ENCODE data around the gene TMEM238. TPM values are rescaled to one million over a fixed set of nuclear protein-coding genes. Genes with fewer than 3 reads are reported as not detected.
A peak's percentile ranks its signal among the peaks of the same experiment; 100 is the strongest.

TMEM238 gene
- total RNA-seq (2011; cell fraction: chromatin; rRNA removed; ENCODE audit: low replicate concordance) = not detected in 2 replicates
- 0.53 and 1.5 TPM in 2 replicates for total RNA-seq (2011; cell fraction: nucleolus; rRNA removed)
- total RNA-seq (2011; cell fraction: nucleoplasm; rRNA removed) = not detected in 2 replicates
- total RNA-seq (2014; rRNA removed) = 3.6 and 3.7 TPM in 2 replicates
- total RNA-seq (2014; rRNA removed; fragmentation: Illumina TruSeq; extraction: Trizol) = 0.18 TPM in 1 of 2 replicates, not detected in the other
- total RNA-seq (2015; rRNA removed; fragmentation: Illumina TruSeq; extraction: Trizol) = 0.18 and 0.38 TPM in 2 replicates
- total RNA-seq (2021) = 4.3 and 5.1 TPM in 2 replicates
- 0.18 TPM in 1 of 2 replicates, not detected in the other for polyA plus RNA-seq (2011; rRNA removed)
- 0.21 and 3.5 TPM in 2 replicates for polyA plus RNA-seq (2011; cell fraction: cytosol; rRNA removed)
- polyA plus RNA-seq (2011; cell fraction: nucleus; rRNA removed) = 0.67 TPM in 1 of 2 replicates, not detected in the other
- polyA plus RNA-seq (2012) = 1.4 and 1.7 TPM in 2 replicates
- polyA plus RNA-seq (2014; fragmentation: Illumina TruSeq; extraction: Trizol) = not detected in 2 replicates
- not detected for polyA plus RNA-seq (2014; fragmentation: Nextera tagmentation; extraction: Ambion mirVana)
- polyA plus RNA-seq (2014; rRNA removed) = 1.3 and 2.1 TPM in 2 replicates
- polyA minus RNA-seq (2011; rRNA and poly(A)+ RNA removed) = not detected in 2 replicates
- not detected in 2 replicates for polyA minus RNA-seq (2011; cell fraction: cytosol; rRNA and poly(A)+ RNA removed)
- 0.40 and 0.89 TPM in 2 replicates for polyA minus RNA-seq (2011; cell fraction: nucleus; rRNA and poly(A)+ RNA removed)
- percentile 57 among the genes with signal in this experiment for Bru-seq, nascent RNA
- BruChase-seq, experiment 1, labeled RNA remaining after a 2-hour chase = percentile 46 among the genes with signal in this experiment
- percentile 40 among the genes with signal in this experiment for BruChase-seq, experiment 2, labeled RNA remaining after a 6-hour chase
- long read RNA-seq, experiment 1, transcript TMEM238-201 (2 exons, 1,000 nt) = major isoform, 17 of 18 reads
- long read RNA-seq, experiment 1, partial matches to known transcripts = 1 of 18 reads
- long read RNA-seq, experiment 1, other reads (novel, unspliced or antisense) = 0 of 18 reads
- long read RNA-seq, experiment 2, transcript TMEM238-201 (2 exons, 1,000 nt) = major isoform, 7 of 7 reads
- long read RNA-seq, experiment 2, partial matches to known transcripts = 0 of 7 reads
- long read RNA-seq, experiment 2, other reads (novel, unspliced or antisense) = 0 of 7 reads
- long read RNA-seq, experiment 3 = 0 reads

GRCh38 chr19:55384131-55384919, at the start of gene TMEM238:
Gene TMEM238, minus strand, starts transcription at chr19:55384292. Its CDS starts 33 bp downstream, at chr19:55384259.
- in situ Hi-C loops (cut with MboI) = no loop called here
- peak within 1 kb of the TSS; percentile 97 for H3K27ac ChIP-seq (ENCODE audit: extremely low read depth, low read depth, low read length)
- 2% methylated on average over 43 of the region's 72 CpGs for WGBS (ENCODE audit: insufficient coverage, low coverage, missing lambda C conversion rate)
- peaks cover 67% of the 10 kb centered on the region for H3K79me2 ChIP-seq (ENCODE audit: control insufficient read depth, insufficient read depth, low read length)
- ATAC-seq (peak; percentile 15), DNase-seq (ENCODE audit: extremely low read depth in 1 of 4, low spot score in 3 of 4) (peak in 3 of 4 experiments; percentile 55 to 72 (median 56)), FAIRE-seq (peak; percentile 11)
- peaks cover 8% of the 10 kb centered on the region for H3K9me1 ChIP-seq (ENCODE audit: control insufficient read depth, insufficient read depth, low read length)
- intact Hi-C loops (cut with micrococcal nuclease) = loop anchor here (2.0 kb wide), 1 partner anchor 168 kb away; no protein-coding TSS in a partner anchor
- H3K4me2 ChIP-seq (ENCODE audit: insufficient read depth, low read length) = peak within 1 kb of the TSS; percentile 94
- H2AFZ ChIP-seq (ENCODE audit: low read depth, low read length) = peak within 1 kb of the TSS; percentile 99
- peaks cover 34% of the 10 kb centered on the region for H3K36me3 ChIP-seq (ENCODE audit: control insufficient read depth, insufficient read depth, low read length)
- peak within 1 kb of the TSS; percentile 94 to 97 for H3K9ac ChIP-seq (ENCODE audit: insufficient read depth in 1 of 2, low read depth in 2 of 2, low read length in 2 of 2)
- H3K27me3 ChIP-seq (ENCODE audit: control insufficient read depth in 2 of 2, insufficient read depth in 2 of 2, low read length in 2 of 2) = no peaks in the 10 kb centered on the region
- POLR2A ChIA-PET = interaction anchor here (0.5 to 12.9 kb wide), 24 partner anchors 9 to 297 kb away, joined by 3 to 195 read pairs (median 3); partner anchors contain the start of genes HSPBP1, ISOC2, KMT5C and PTPRH
- peaks cover 39 to 53% of the 10 kb centered on the region in 2 experiments for H3K4me1 ChIP-seq (replicated peaks in 1 of 2; ENCODE audit: control insufficient read depth in 2 of 2, insufficient read depth in 2 of 2, low read length in 2 of 2)
- CTCF ChIA-PET (ENCODE audit: low intra/inter-chr PET ratio) = no interaction called here
- no peaks in the 10 kb centered on the region; the same call in 1 of the 2 replicates for H3K9me3 ChIP-seq (replicated peaks; ENCODE audit: control insufficient read depth, insufficient read depth, low read depth, low read length)
- no TSS peak for BruUV-seq (replicated peaks)
- peak within 1 kb of the TSS; percentile 77 for H3K4me3 ChIP-seq
- peaks cover 33% of the 10 kb centered on the region for H4K20me1 ChIP-seq (replicated peaks; ENCODE audit: control insufficient read depth, insufficient read depth, low read length)
- TF ChIP-seq SMAD2 (IDR thresholded peaks at IDR 0.05; ENCODE audit: low read depth, low read length) (no peak), ZBTB49 (CRISPR knock-in tag; IDR thresholded peaks at IDR 0.05; ENCODE audit: borderline replicate concordance) (no peak), USF1 (CRISPR knock-in tag; IDR thresholded peaks at IDR 0.05) (no peak; the same call in 1 of the 2 replicates), SRSF7 (optimal IDR thresholded peaks at IDR 0.05; ENCODE audit: low read depth, low read length) (no peak), MNT (conservative IDR thresholded peaks at IDR 0.05) (no peak), SRF (CRISPR knock-in tag; IDR thresholded peaks at IDR 0.05) (no peak), ZNF184 (CRISPR knock-in tag; IDR thresholded peaks at IDR 0.05) (no peak), KDM5B (IDR thresholded peaks at IDR 0.05; ENCODE audit: insufficient replicate concordance, low read depth, low read length) (peak; percentile 26), GABPB1 (CRISPR knock-in tag; IDR thresholded peaks at IDR 0.05) (0 out of 2 replicates have a peak, but pooled peaks have one; percentile 30), DPF2 (IDR thresholded peaks at IDR 0.05) (no peak)

Measured in K562 (cell line).